Glutamatergic neuron (in vitro differentiated cells): ENCODE results near the gene ZCCHC4. TPM values are rescaled to one million over a fixed set of nuclear protein-coding genes. Genes with fewer than 3 reads are reported as not detected.

ENCODE experiments used
- DNase-seq: peaks from one replicate; pipeline ENCODE4 v3.0.0; 2022
- H3K27ac Mint-ChIP-seq: one replicate; pipeline ENCODE4 v1.8.0; 2020; ENCODE audit warnings: mild to moderate bottlenecking, mixed read lengths, inconsistent platforms; ENCODE audit not compliant: unreplicated experiment
- H3K27me3 Mint-ChIP-seq: one replicate; pipeline ENCODE4 v1.8.0; 2020; ENCODE audit warnings: mild to moderate bottlenecking, moderate library complexity, mixed read lengths, inconsistent platforms; ENCODE audit not compliant: unreplicated experiment
- H3K36me3 Mint-ChIP-seq: one replicate; pipeline ENCODE4 v1.8.0; 2020; ENCODE audit warnings: mild to moderate bottlenecking, mixed read lengths, inconsistent platforms; ENCODE audit not compliant: unreplicated experiment
- H3K4me1 Mint-ChIP-seq: one replicate; pipeline ENCODE4 v1.8.0; 2020; ENCODE audit warnings: mild to moderate bottlenecking, low read depth, mixed read lengths, inconsistent platforms; ENCODE audit not compliant: unreplicated experiment
- H3K4me3 Mint-ChIP-seq: one replicate; pipeline ENCODE4 v1.8.0; 2020; ENCODE audit warnings: mild to moderate bottlenecking, mixed read lengths, inconsistent platforms; ENCODE audit not compliant: unreplicated experiment
- H3K9me3 Mint-ChIP-seq: one replicate; pipeline ENCODE4 v1.8.0; 2020; ENCODE audit warnings: mild to moderate bottlenecking, moderate library complexity, mixed read lengths, inconsistent platforms; ENCODE audit not compliant: unreplicated experiment
- CTCF ChIP-seq: fragments of 200-600 bp; sonication (generic); IDR thresholded peaks from one replicate; pipeline ENCODE4 v1.5.0; 2021; ENCODE audit not compliant: partially characterized antibody, unreplicated experiment
- total RNA-seq: library from RNA; stranded (reverse); fragmentation: NEBNext Ultra II Directional; extraction: Animal tissue kit (Norgen Biotek cat#: 25700); gene quantifications from one replicate; pipeline ENCODE4 v1.2.1, GENCODE V29; 2021; ENCODE audit not compliant: unreplicated experiment

Gene ZCCHC4
- total RNA-seq, 1 donor from 2014 or later: 7.4 TPM

- peaks cover 2% of the 10 kb centered on the region for H3K27me3 Mint-ChIP-seq
- peaks cover 2% of the 10 kb centered on the region for H3K9me3 Mint-ChIP-seq
- no peaks in the 10 kb centered on the region for H3K36me3 Mint-ChIP-seq
- H3K27ac Mint-ChIP-seq: no peak overlapping the region
- no peak for TF ChIP-seq CTCF
- no peak for DNase-seq
- no peak overlapping the region for H3K4me3 Mint-ChIP-seq
- peaks cover 2% of the 10 kb centered on the region for H3K4me1 Mint-ChIP-seq
Measured at GRCh38 chr4:25307596-25307995, 5.0 kb upstream of the ZCCHC4 start.

- no peak overlapping the region for H3K27ac Mint-ChIP-seq
Measured at GRCh38 chr4:25308306-25308705, 4.3 kb upstream of the ZCCHC4 start.

GRCh38 chr4:25308761-25309160 lies 3.8 kb upstream of the ZCCHC4 start:
- Mint-ChIP-seq H3K4me3 (no peak overlapping the region), H3K27ac (no peak overlapping the region), H3K36me3 (no peaks in the 10 kb centered on the region), H3K4me1 (peaks cover 2% of the 10 kb centered on the region), H3K9me3 (peaks cover 3% of the 10 kb centered on the region), H3K27me3 (peaks cover 2% of the 10 kb centered on the region)
- no peak for DNase-seq
- no peak for TF ChIP-seq CTCF

More at GRCh38 chr4:25308306-25308705, 4.3 kb upstream of the ZCCHC4 start:
- no peaks in the 10 kb centered on the region for H3K36me3 Mint-ChIP-seq
- no peak for TF ChIP-seq CTCF
- H3K4me3 Mint-ChIP-seq: no peak overlapping the region
- H3K27me3 Mint-ChIP-seq: peaks cover 2% of the 10 kb centered on the region
- H3K9me3 Mint-ChIP-seq: peaks cover 3% of the 10 kb centered on the region
- DNase-seq: no peak
- H3K4me1 Mint-ChIP-seq: peaks cover 2% of the 10 kb centered on the region

GRCh38 chr4:25310066-25310802 lies 2.3 kb upstream of the ZCCHC4 start:
- no peaks in the 10 kb centered on the region for H3K36me3 Mint-ChIP-seq

More at GRCh38 chr4:25310066-25310802, 2.3 kb upstream of the ZCCHC4 start:
- Mint-ChIP-seq H3K4me1 (peaks cover 2% of the 10 kb centered on the region), H3K27ac (no peak overlapping the region), H3K9me3 (peaks cover 3% of the 10 kb centered on the region), H3K4me3 (no peak overlapping the region), H3K27me3 (peaks cover 2% of the 10 kb centered on the region)
- no peak for TF ChIP-seq CTCF
- no peak for DNase-seq
